GM21619 (cell line): ENCODE measurements around the gene WDR59.

Experiments used
- ATAC-seq: cut with Tn5 transposase; IDR thresholded peaks from one replicate; pipeline ENCODE4 v1.9.1; 2021; ENCODE audit not compliant: unreplicated experiment

WDR59 gene

DNA sequence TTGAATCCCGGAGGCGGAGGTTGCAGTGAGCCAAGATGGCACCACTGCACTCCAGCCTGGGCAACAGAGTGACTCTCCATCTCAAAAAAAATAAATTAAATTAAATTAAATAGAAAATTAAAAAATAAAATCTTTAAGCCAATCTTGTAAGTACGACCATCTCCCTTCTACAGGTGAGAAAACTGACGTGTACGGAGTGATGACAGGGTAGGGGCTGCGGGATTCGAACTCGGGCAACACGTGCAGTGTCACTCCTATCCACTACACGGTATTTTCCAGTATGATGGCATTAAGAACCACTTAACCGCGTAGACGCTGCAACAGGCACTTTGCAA, 762 bp downstream of the WDR59 start:
- no peak for ATAC-seq

DNA sequence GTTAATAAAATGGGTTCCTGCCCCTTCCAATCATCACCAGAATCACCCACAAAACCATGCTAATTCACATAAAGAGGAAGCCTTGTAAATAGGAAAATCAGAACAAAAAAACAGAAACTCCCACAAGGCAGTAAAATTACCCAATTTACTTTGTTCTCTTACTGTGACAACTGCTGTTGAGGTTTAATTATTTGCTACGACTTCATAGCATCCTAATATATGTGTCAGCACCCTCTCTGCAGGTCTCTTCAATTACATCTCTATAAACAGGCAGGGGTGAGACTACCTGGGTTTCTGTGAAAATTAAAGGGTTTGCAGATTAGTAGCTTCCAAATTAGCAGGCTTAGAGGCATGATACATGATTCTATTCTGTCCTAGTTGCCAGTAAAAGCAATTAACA, 2.7 kb downstream of the WDR59 start:
- ATAC-seq, result no peak

DNA sequence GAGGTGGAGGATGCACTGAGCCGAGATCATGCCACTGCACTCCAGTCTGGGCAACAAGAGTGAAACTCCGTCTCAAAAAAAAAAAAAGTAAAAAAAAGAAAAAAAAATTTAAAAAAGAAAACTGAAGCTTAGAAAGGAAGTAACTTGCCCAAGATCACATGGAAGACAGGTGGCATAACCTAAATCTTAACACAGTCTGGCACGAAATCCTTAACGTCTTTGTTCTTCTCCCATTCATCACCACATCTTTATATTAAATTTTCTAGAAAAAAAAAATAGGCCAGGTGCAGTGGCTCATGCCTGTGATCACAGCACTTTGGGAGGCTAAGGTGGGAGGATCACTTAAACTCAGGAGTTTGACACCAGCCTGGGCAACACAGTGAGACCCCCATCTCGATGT, 9.3 kb downstream of the WDR59 start:
- ATAC-seq, result no peak

DNA sequence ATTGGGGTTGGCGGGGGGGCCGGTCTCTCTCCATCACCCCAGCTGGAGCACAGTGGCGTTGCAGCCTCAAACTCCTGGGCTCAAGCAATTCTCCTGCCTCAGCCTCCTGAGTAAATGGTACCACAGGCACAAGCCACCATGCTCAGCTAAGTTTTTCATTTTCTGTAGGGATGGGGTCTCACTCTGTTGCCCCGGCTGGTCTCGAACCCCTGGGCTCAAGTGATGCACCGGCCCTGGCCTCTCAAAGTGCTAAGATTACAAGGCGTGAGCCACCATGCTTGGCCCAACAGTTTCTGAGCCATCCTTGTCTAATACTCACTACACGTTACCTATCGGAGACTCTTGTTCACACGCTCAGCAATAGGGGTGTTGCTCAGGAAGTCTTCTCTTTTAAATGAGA, 11.6 kb downstream of the WDR59 start:
- no peak for ATAC-seq

DNA sequence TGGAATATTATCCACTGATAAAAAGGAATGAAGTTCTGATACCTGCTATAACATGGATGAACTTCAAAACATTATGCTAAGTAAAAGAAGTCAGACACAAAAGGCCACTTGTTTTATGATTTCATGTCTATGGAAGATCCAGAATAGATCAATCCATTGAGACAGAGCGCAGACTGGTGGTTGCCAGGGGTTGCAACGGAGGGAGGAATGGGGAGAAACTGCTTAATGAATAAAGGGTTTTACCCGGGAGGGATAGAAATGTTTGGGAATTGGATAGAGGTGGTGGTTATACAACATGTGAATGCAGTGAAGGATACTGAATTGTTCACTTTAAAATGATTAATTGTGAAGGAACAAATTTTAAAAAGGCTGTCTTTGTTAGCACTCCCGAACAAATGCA, 30.2 kb downstream of the WDR59 start:
- no peak for ATAC-seq

DNA sequence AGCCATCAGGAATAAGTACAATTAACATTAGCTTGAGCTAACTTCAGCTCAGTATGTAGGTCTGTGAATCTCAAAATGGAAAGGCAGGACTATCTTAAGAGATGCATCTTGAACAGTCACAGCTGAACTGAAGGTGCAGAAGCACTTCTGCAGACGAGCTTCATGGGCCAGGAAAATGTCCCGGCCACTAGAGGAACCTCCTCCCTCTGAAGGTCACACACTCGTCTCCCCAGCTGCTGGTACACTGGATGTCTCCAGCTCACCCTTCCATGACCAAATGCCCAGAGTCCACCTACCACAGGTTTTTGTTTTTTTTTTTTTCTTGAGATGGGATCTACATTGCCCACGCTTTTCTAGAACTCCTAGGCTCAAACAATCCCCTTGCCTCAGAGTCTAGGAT, 33.2 kb downstream of the WDR59 start:
- ATAC-seq, result no peak

DNA sequence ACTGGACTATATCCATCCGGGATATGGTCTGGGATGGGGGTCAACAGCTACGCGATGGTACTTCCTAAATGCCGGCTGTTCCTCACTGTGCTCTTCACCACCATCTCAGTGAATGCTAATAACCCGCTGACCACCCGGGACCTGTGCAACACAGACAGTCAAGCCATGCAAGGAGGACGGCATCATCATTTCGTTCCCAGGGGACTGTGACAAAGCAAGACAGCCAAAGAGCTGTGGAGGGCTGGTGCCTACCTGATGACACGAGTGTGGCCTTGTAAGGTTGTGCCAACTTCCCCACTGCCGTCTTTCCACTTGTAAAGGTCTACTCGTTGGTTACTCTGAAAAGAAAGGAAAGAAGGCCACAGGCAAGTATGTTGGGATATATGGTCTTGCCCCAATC, 33.7 kb downstream of the WDR59 start:
- ATAC-seq, result no peak

DNA sequence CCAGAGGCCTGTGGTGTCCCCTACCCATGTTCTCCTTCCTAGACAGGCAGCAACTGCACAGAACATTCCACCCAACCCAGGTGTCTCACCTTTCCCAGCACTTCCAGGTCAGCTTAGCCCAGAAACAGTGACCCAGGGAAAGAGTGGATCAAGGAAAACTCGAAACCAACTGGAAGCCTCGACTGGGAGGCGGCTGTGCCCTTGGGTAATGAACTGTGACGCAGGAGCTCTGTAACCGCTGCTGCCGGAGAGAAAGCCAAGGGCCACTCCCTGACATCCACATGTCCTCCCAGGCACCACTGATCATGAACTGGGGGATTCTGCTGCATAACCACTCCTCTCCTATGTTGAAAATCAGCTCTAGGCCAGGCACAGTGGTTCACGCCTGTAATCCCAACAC, 34.4 kb downstream of the WDR59 start:
- no peak for ATAC-seq

DNA sequence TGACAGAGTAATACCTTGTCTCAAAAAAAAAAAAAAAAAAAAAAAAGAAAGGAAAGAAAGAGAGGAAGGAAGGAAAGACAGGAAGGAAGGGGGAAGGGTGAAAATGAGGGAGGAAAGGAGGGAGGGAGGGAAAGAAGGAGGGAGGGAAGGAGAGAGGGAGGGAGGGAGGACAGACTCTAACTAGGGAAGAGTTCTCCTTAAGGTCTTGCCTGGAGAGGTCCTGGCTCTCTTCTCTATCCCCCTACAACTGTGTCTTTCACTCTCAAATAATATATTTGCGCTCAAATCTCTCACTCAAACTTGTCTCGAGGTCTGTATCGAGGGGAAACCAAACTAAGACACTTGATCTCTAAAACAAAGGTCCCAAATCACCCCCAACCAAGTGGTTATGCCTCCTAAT, 35.6 kb downstream of the WDR59 start:
- ATAC-seq, result no peak

DNA sequence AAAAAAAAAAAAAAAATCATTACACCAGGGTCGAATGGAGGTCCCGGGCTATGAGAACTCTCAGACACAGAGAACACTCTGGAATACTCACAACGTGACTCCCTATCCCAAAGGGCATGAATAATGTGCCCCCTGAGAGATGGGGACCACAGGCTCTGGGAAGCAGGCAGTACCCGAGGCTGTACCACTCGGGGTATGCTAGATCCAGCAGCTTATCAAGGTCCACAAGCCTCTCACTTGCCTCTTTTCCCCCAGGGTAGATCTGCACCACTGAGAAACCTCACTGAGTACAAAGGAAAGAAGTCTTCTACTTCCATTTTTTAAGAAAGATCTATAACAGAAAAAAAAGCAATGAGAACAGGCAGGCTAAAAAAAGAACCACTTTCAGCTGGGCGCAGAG, 40.5 kb downstream of the WDR59 start:
- no peak for ATAC-seq

DNA sequence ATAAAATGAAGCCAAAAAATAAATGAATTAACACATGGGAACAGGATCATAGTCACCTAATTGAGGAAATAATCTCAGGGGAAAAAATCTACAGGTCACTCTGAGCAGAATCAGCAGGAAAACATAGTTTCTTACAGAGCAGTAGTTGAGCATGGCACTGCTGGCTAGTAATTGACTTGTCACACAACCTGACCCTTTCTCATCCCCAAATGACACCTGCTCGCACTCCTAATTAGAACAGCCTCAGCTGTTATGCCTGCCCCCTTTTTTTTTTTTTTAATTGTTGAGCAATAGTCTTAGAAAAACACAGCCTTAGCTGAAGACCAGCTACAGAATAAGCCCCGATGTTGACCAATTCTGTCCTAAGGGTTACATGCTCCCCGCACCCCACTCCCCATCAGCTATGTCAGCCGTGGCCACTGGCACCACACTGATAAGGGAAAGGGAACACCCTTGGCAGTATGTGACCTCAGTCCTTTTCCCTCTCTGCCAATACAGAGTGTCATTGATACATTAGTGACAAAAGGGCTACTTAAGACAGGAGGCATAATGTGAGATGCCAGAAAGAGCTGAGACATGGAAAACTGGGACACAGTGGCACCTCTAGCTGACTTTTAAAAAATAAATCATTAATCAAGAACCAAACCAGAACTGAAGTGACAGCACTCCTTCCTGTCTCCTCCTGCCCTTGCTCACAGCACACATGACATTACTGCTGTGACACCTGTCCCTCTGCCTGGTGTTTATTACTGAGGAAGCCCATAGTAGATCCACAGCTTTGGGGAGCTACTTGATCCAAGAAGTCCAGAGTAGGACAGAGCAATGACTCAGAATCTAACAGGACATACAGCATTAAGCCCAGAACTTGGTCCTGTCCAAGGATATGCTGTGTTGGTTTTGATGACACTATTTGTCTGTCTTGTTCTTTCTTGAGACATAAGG, 41.7 kb downstream of the WDR59 start:
- no peak for ATAC-seq

DNA sequence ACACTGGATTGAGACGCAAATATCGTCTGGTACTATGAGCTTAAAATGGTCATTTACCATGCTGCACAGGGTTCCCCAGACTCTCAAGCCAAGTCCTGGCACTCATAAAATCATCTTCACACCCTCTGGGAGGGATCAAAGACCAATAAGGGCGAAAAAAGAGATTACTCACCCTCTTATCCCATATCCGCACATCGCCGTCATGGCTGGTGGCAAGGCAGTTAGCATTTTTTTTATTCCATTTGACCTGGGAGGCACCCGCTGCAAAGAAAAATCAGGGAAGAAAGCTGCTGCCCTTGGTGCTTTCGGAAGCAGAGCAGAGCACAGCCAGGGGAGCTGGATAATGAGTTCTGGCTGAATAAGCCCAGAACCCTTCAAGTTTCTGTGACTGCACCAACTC, 42.4 kb downstream of the WDR59 start:
- no peak for ATAC-seq

DNA sequence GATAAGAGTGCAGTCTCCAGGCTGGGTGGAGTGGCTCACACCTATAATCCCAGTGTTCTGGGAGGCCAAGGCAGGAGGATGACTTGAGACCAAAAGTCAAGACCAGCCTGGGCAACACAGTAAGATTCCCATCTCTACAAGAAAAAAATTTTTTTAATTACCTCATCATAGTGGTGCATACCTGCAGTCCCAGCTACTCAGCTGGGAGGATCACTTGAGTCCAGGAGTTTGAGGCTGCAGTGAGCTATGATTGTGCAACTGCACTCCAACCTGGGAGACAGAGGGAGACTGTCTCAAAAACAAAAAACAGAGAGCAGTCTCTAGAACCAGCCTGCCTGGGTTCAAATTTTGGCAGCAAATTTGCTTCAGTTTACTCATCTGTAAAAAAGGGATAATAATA, 45.2 kb downstream of the WDR59 start:
- ATAC-seq, result no peak

DNA sequence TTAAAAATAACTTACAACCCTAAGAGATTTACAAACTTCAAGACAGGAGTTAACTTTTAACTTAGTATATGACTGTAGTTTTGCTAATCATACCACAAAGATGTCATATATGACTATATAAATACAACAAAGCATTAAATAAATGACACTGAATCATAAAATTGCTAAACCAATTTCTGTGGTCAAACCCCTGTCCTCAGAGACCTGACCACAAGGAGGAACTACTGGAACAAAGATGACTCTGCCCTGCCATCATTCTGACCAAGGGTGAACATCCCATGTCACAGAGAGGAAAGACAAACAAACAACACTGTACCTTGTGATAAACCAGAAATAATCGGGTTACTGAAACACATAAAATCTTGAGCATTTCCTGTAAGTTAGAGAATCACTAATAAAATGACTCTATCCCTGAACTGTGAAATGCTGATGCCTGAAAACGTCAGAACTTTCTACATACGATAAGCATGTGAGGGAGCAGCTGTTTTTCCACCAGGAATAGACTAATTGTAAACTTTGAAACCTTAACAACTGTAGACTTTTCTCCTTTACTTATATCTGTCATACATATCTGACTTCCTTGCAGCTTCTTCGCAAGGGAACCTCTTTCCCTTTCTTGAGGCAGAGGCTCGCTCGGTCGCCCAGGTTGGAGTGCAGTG, 47.9 kb downstream of the WDR59 start:
- peak; percentile 90 for ATAC-seq

DNA sequence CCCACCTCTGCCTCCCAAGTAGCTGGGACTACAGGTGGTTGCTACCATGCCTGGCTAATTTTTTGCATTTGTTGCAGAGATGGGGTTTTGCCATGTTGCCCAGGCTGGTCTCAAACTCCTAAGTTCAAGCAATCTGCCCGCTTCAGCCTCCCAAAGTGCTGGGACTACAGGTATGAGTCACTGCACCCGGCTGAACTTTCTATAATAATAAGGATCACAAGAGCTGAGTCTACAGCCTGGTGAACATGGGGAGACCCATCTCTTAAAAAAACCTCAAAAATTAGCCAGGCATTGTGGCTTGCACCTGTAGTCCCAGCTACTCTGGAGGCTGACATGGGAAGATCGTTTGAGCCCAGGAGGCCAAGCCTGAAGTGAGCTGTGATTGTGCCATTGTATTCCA, 53.5 kb downstream of the WDR59 start:
- peak; percentile 71 for ATAC-seq

DNA sequence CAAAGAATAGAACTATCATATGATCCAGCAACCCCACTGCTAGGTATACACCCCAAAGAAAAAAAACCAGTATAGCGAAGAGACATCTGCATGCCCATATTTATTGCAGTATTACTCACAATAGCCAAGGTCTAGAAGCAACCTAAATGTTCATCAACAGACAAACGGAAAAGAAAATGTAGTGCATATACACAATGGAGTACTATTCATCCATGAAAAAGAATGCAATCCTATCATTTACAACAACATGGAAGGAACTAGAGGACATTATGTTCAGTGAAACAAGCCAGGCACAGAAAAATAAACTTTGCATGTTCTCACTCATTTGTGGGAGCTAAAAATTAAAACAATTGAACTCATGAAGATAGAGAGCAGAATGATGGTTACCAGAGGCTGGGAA, 55.3 kb downstream of the WDR59 start:
- ATAC-seq, result no peak

DNA sequence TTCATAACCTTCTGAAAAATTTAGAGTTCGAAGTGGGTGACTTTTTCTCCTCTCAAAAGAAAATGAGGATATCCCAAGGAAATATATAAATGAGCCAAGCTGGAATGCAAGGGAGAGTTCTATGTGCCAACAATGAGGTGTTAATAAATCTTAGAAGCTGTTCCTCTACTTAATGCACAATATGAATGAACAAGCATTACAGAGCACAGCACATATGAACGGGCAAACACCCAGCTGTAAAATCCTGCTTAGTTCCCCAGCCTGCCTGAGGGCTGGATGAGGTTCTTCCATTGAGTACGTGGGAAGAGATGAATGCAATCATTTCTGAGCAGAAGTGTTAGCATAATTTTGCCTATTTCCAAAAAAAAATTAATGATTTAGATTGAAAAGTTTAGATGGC, 58.1 kb downstream of the WDR59 start:
- ATAC-seq, result no peak

DNA sequence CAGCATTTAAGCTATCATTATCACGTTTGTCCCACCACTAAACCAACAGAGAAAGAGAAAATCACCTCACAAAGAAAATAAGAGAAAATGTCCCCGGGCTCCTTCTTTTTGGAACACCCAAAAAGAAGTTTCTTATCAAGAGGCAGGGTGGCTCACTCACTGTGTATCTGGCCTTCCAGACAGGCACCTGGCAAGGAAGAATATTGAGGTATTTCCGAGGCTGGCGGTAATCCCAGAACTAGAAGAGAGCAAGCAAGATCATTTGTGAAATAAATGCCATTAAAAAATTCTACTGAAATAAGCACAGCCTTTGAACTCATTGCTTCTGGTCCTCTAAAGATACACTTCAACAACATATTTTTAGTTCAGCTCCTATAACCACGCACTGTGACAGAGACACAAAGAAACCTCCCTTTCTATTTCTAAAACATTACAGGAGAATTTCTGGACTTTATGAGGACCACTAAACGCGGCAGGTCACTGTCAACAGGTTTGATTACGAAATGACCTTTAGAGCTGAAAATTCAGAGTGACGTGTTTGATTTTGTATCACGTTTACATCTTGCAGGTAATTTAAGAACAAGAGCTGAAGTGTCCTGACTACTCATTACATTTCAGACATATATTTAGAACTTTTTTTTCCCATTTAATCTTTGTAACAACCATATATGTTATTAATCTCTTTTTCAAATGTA, 61.0 kb downstream of the WDR59 start:
- ATAC-seq, result no peak

DNA sequence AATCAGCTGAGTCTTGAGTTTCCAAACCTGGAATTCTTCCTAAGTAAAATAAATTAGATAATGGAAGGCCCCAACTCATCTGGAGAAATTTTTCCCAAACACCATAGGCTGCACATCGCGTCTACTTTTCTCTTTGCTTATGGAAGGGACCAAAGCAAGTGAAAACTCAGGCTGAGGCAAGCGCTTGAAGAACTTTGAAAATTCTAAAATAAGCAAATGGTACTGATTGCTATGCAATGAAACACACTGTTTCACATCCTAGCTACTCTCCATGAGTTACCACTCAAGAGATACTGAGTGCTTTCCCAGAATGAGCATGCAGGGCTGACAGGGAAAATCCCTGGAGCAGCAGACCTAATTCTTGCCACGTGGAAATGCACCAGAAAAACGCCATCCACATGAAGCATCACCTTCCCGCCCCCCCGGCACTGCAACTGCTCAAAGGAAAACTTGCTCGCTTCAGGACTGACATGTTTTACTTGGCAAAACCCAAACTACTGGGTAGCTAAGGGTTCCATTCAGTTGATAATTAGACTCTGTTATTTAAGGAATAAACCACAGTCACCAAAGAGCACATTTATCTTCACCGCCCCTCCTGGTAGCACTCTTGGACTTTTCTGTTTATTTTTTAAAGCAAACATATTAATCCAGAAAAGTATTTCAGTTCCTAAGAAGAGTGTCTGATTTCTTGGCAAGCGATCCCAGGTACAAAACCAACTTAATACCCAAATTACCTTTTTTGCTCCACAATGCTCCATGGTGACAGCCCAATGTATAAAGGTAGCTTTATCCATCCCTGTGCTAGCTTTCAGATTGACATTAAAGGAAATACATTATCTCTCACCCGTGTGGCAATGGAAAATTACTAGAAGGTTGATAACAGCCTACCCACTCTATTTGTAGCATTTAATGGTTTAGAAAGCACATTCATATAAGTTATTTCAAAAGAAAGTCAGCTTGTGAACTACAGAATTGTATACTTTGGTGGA, 62.5 kb downstream of the WDR59 start:
- no peak for ATAC-seq

DNA sequence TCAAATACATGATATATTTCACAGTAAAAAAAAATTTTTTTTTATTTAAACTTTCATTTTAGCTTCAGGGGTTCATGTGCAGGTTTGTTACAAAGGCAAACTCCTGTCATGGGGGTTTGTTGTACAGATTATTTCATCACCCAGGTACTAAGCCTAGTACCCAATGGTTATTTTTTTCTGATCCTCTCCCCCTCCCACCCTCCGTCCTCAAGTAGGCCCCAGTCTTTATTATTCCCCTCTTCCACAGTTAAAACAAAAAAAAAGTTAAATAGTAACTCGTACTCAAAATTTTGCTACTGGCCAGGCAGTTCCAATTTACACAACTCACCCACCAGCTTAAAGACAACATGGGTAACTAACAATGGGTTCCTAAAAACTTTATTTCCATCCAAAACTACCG, 63.9 kb downstream of the WDR59 start:
- no peak for ATAC-seq

DNA sequence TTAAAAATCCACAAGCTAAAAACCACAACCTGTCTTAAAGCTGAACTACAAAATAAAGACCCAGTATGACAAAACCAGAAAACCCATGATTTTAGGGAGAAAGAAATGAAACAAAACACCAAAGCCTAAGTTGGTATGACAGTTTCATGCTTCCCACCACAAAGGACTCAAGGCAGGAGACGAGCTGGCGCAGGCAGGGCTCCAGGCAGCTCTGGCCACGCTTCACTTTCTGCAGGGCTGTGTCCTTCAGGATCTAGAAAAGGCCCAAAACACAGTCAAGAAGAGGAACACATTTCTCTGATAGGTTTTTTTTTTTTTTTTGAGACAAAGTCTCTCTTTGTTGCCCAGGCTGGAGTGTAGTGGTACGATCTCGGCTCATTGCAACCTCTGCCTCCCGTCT, 75.3 kb downstream of the WDR59 start:
- ATAC-seq, result no peak
